Measurements from ENCODE around the gene TGIF2.
A peak's percentile ranks its signal among the peaks of the same experiment; 100 is the strongest.

- TF ChIP-seq ZNF10 (tag by site-specific recombination; IDR thresholded peaks at IDR 0.05): no peak
- peak; percentile 51; the same call in 1 of the 2 replicates for TF ChIP-seq CTCF (tag by site-specific recombination; IDR thresholded peaks at IDR 0.05)
- TF ChIP-seq TCF7L2 (IDR thresholded peaks at IDR 0.05; ENCODE audit: borderline replicate concordance, low read depth, low read length): no peak
Measured at GRCh38 chr20:36573798-36574365, 485 bp downstream of the TGIF2 start.
